ENCODE results near the gene POLR1H.

Gene POLR1H

DNA sequence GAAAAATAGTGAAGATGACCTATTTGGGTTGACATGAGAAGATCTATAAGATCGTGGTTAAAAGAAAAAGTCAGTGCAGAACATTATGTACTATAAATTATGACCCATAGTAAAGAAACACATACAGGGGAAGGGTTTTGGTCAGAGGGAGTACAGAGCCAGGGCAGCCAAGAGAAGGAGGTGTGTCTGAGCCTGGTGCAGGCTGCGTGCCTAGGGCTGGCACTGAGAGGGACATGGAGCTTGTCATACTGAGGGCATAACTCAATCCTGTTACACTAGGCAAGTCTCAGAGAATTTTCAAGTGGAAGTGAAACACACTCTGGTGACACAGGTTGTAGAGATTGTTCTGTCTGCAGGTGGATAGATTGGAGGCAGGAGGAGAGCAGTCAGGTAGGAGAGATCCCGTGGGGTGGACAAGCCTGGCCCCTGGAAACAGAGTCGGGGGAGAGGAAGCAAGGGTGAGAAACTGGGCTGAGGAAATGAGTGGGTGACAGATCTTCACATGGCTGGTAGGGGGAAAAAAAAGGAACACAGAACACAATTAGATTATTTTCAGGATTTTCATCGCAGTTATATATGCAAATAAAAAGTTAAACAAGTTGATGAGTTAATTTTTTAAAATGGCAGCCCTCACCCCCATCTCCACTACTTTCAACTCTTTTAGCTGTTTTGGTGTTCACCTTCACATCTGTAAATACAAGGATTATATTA, 33.0 kb downstream of the POLR1H start:
- in situ Hi-C loops (cut with MboI; ENCODE audit: low sequenced_read_pairs) = no loop called here

- in situ Hi-C loops (cut with MboI; ENCODE audit: low sequenced_read_pairs) = no loop called here
These were observed 35.8 kb downstream of the POLR1H start for GRCh38 chr6:30096829-30097228.

GRCh38 chr6:30097902-30098768, 37.1 kb downstream of the POLR1H start:
- in situ Hi-C loops (cut with MboI; ENCODE audit: low sequenced_read_pairs) = no loop called here

GRCh38 chr6:30100154-30100553, 39.1 kb downstream of the POLR1H start:
- in situ Hi-C loops (cut with MboI; ENCODE audit: low sequenced_read_pairs) = no loop called here

GRCh38 chr6:30100585-30101443, 39.7 kb downstream of the POLR1H start:
- in situ Hi-C loops (cut with MboI; ENCODE audit: low sequenced_read_pairs) = no loop called here

GRCh38 chr6:30101444-30102413, 40.7 kb downstream of the POLR1H start:
- in situ Hi-C loops (cut with MboI; ENCODE audit: low sequenced_read_pairs) = no loop called here

DNA sequence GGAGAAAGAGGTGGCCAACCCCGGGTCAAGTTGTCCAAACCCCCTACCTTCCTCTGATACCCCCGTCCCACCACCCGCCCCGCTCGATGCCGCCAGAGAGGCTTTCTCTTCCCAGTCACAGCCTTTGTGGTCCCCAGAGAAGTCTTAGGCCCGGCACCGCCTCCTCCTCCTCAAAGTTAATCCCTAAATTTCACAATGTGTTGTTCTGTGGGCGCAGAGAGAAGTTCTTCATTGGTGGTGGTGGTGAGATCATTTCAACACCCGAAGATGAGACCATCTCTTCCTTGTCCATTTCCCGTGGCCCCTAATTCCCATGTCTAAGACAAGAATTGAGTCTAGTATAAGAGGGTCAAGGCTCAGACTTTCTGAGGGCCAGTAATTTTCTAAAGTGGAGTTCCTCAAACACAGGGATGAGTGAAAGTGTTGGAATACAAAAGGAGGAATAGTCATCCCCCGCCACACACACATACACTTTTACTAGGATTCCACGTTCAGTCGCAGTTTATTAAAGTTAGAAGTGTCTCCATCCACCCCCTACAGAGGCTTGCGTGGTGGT, 41.4 kb downstream of the POLR1H start:
- in situ Hi-C loops (cut with MboI; ENCODE audit: low sequenced_read_pairs) = no loop called here

GRCh38 chr6:30102970-30103871, 42.2 kb downstream of the POLR1H start:
- in situ Hi-C loops (cut with MboI; ENCODE audit: low sequenced_read_pairs) = no loop called here

DNA sequence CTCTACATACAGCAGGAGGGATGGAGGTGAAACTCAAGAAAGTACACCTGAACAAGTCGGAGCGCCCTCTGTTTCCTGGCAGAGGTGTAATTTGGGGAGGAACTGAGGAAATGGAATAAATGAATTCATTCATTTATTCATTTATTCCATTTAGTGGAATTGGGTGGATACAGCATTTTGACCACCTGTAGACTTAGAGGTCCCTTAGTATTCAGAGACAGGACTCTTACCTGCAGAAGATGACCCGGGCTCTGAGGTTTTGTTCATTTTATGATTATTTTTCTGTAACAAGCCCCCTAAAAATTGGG, 42.8 kb downstream of the POLR1H start:
- in situ Hi-C loops (cut with MboI; ENCODE audit: low sequenced_read_pairs) = no loop called here

DNA sequence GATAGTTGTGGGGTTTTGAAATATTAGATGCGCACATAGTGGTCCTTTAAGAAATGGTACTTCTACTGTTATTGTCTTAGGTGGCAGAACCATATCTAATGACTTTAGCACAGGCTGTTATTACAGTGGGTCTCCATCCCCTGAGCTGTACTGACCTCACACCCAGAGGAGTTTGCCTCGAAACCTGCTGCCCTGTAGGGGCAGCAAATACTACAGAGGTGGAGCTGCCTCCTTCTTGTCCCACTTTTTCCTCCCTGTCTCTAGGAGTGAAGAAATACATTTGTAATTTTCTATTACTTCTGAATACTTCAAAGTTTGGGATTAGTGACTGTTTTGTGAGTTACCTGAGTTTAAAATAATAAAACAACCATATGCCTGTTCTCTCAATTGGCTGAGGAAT, 43.6 kb downstream of the POLR1H start:
- in situ Hi-C loops (cut with MboI; ENCODE audit: low sequenced_read_pairs) = no loop called here

- in situ Hi-C loops (cut with MboI; ENCODE audit: low sequenced_read_pairs) = no loop called here
These were observed 50.3 kb downstream of the POLR1H start for GRCh38 chr6:30111266-30111856.

DNA sequence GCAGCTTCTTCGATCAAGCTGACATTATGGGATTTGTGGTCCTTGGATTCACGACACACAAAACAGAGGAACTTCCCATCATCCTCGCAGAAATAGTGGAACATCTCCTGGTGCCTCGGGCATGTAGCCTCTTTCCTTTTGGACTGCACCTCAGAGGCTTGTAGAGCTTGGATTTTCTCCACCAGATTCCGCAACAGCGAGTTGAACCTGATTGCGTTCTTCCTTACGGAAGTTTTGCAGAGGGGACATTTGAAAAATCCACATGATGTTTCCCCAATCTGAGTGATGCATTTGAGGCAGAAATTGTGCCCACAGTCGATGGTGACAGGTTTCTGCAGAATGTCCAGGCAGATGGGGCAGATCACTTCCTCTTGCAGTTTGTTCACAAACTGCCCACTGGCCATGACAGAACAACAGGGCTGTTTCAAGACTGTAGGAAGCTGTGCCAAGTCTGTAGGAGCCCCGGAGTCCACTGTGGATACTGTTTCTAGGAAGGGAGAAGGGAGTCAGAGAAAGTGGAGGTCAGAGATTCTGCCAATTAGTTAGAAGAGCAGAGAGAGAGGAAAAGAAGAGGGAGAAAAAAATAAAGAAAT, 51.4 kb downstream of the POLR1H start:
- in situ Hi-C loops (cut with MboI; ENCODE audit: low sequenced_read_pairs) = no loop called here

GRCh38 chr6:30113003-30113759, 52.1 kb downstream of the POLR1H start, which contains the start of gene TRIM31:
Gene TRIM31 (minus strand): TSS chr6:30113090. CDS start chr6:30112805, 285 bp downstream.
- in situ Hi-C loops (cut with MboI; ENCODE audit: low sequenced_read_pairs) = no loop called here

GRCh38 chr6:30113841-30114240, 52.8 kb downstream of the POLR1H start:
- in situ Hi-C loops (cut with MboI; ENCODE audit: low sequenced_read_pairs) = no loop called here

All from HL-60/S4 treated with phorbol 12-myristate 13-acetate at 8.2 ng/mL for 4 days and 3 days (cell line).